Measurements from ENCODE around the gene LMF2.
A peak's percentile ranks its signal among the peaks of the same experiment; 100 is the strongest.

The LMF2 gene

GRCh38 chr22:50532824-50533796 lies 25.6 kb upstream of the LMF2 start:
- no peak for TF ChIP-seq CTCF (IDR thresholded peaks at IDR 0.05; ENCODE audit: low read length, missing control alignments)
- no peak overlapping the region for H3K4me3 ChIP-seq (replicated peaks; ENCODE audit: low read depth, low read length)
- DNase-seq (ENCODE audit: low read depth), result no peak

GRCh38 chr22:50531962-50532674 lies 24.6 kb upstream of the LMF2 start:
- no peak for TF ChIP-seq CTCF (IDR thresholded peaks at IDR 0.05; ENCODE audit: low read length, missing control alignments)
- DNase-seq (ENCODE audit: low read depth), result peak; percentile 75
- H3K4me3 ChIP-seq (replicated peaks; ENCODE audit: low read depth, low read length), result peak overlapping the region; percentile 62

- DNase-seq (ENCODE audit: low read depth), result peak; percentile 42
- peak overlapping the region; percentile 62 for H3K4me3 ChIP-seq (replicated peaks; ENCODE audit: low read depth, low read length)
- no peak for TF ChIP-seq CTCF (IDR thresholded peaks at IDR 0.05; ENCODE audit: low read length, missing control alignments)
Measured at GRCh38 chr22:50531546-50531961, 24.1 kb upstream of the LMF2 start.

GRCh38 chr22:50530877-50531545 lies 23.5 kb upstream of the LMF2 start:
- DNase-seq (ENCODE audit: low read depth), result peak; percentile 90
- no peak for TF ChIP-seq CTCF (IDR thresholded peaks at IDR 0.05; ENCODE audit: low read length, missing control alignments)
- H3K4me3 ChIP-seq (replicated peaks; ENCODE audit: low read depth, low read length), result peak overlapping the region; percentile 62

- peak; percentile 37 for DNase-seq (ENCODE audit: low read depth)
- no peak for TF ChIP-seq CTCF (IDR thresholded peaks at IDR 0.05; ENCODE audit: low read length, missing control alignments)
- peak overlapping the region; percentile 62 for H3K4me3 ChIP-seq (replicated peaks; ENCODE audit: low read depth, low read length)
Measured at GRCh38 chr22:50530580-50530876, 23.0 kb upstream of the LMF2 start.

GRCh38 chr22:50529897-50530579 lies 22.5 kb upstream of the LMF2 start, which contains the start of gene TYMP:
TSS of gene TYMP (minus strand) at chr22:50530012. CDS start at chr22:50529709, 303 bp downstream.
- peak; percentile 88 for DNase-seq (ENCODE audit: low read depth)
- TF ChIP-seq CTCF (IDR thresholded peaks at IDR 0.05; ENCODE audit: low read length, missing control alignments), result no peak
- H3K4me3 ChIP-seq (replicated peaks; ENCODE audit: low read depth, low read length), result peak within 1 kb of the TSS; percentile 62
